ENCODE measurements around the gene GTF2F2.

GRCh38 chr13:45084515-45084914, 35.8 kb upstream of the GTF2F2 start:
- no peak for TF ChIP-seq POLR2AphosphoS5 (IDR thresholded peaks at IDR 0.05)
- TF ChIP-seq CTCF (IDR thresholded peaks at IDR 0.05): no peak
